Uterus (tissue), 2 donors: ENCODE results near the gene TDRKH.

Experiments used
- CTCF ChIP-seq, 4 experiments: fragments of 200-600 bp in 2 of 4; fragments of 450-650 bp in 2 of 4; sonication (generic) in 2 of 4; IDR thresholded peaks; one replicate each; pipeline ENCODE4 v1.5.1; 2016 to 2019; ENCODE audit warnings: antibody characterized with exemption in 4 of 4, mild to moderate bottlenecking in 2 of 4, moderate library complexity in 1 of 4
- POLR2A ChIP-seq, 2 donors: fragments of 450-650 bp; IDR thresholded peaks; one replicate each; pipeline ENCODE4 v1.6.1; 2016; ENCODE audit warnings: antibody characterized with exemption in 2 of 2, mild to moderate bottlenecking in 1 of 2, moderate library complexity in 1 of 2

- TF ChIP-seq CTCF (IDR thresholded peaks at IDR 0.05) (no peak), POLR2A (IDR thresholded peaks at IDR 0.05) (no peak)
These were observed 19.1 kb upstream of the TDRKH start for GRCh38 chr1:151809290-151809984.
